HEK293 (cell line): Measurements from ENCODE around the gene TLE5.

ENCODE experiments used
- CTCF ChIP-seq: fragments of 450-650 bp; formaldehyde crosslinking; IDR thresholded peaks from 2 replicates; pipeline ENCODE4 v1.5.1; 2016; ENCODE audit warnings: missing biosample characterization, missing genetic modification characterization
- ZEB2 ChIP-seq: fragments of 450-650 bp; formaldehyde crosslinking; IDR thresholded peaks from 2 replicates; pipeline ENCODE4 v1.5.1; 2016; ENCODE audit warnings: missing biosample characterization, missing genetic modification characterization

DNA sequence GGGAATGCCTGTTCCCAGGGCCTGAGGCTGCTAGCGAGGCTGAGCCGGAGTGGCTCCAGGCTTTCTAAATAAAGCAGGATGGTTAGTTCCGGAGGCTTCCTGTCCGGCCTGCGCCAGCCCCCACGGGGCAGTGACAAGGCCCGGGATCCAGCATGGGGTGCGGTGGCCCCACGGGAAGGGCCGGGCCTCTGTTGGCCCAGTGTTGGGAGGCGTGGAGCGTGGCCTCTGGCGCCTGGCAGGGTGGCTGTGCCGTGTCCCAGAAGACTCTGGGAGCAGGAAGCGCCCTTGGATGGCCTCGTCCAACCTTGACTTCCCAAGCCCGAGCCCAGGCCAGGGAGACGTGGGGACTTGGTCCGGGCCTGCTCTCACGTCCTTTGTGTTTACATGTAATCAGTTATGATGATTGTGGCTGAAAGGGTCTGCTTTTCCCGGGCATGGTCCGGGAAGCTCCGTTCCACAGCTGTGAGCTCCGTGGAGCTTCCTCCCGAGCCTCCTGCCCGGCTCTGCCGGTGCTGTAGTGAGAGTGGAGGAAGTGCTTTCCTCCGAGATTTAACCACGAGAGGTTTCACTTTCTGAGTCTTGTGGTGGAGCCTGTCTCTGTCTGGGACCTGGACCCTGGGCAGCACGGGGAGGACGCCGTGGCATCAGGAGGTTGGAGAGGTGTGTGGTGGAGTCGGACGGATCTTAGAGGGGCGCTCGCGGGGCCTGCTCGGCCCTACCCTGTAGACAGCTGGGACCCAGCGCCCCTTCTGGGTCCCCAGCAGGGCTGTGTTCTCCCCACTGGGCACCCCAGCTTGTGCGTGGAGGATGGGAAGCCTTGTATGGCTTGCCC, 36.4 kb upstream of the TLE5 start:
- no peak for TF ChIP-seq ZEB2 (tag by site-specific recombination)
- no peak for TF ChIP-seq CTCF (tag by site-specific recombination)
